Mammary epithelial cell (primary cell): ENCODE results near the gene TIMM8B.

Experiments
- CTCF ChIP-seq, 2 donors: IDR thresholded peaks in 1 of 2; conservative IDR thresholded peaks in 1 of 2; 2 replicates each; pipeline ENCODE4 v1.5.1; 2011 to 2012; ENCODE audit warnings: inconsistent platforms in 2 of 2, low read length in 2 of 2, mild to moderate bottlenecking in 2 of 2, control low read depth in 1 of 2, low read depth in 1 of 2; ENCODE audit not compliant: insufficient read depth in 1 of 2; ENCODE audit errors: extremely low read depth in 1 of 2
- EZH2 ChIP-seq: IDR thresholded peaks from 2 replicates; pipeline ENCODE4 v1.6.1; 2012; ENCODE audit warnings: low read length, inconsistent platforms, borderline replicate concordance

- no peak for TF ChIP-seq EZH2
- no peak for TF ChIP-seq CTCF (conservative IDR thresholded peaks at IDR 0.05 in 1 of 2, IDR thresholded peaks at IDR 0.05 in 1 of 2; ENCODE audit: extremely low read depth in 1 of 2, insufficient read depth in 1 of 2, low read depth in 1 of 2, low read length in 2 of 2)
These were observed 40.5 kb upstream of the TIMM8B start for GRCh38 chr11:112127056-112127455.
